Left renal cortex interstitium (tissue), 4 donors: ENCODE measurements around the gene FRMD6. TPM values are rescaled to one million over a fixed set of nuclear protein-coding genes. Genes with fewer than 3 reads are reported as not detected.

Experiments used
- DNase-seq, 4 donors: peaks; one replicate each; pipeline ENCODE4 v3.0.0-alpha.2; 2013; ENCODE audit warnings: low read depth in 4 of 4, low spot score in 2 of 4, missing footprints in 1 of 4
- polyA plus RNA-seq, 4 donors: library from polyadenylated mRNA; unstranded; fragments of 120-200 nt; gene quantifications; one replicate each; pipeline ENCODE4 v1.2.1, GENCODE V29; 2013; ENCODE audit not compliant: insufficient read length in 4 of 4

Gene FRMD6
- 10 to 100 TPM; 17.9 to 21.3 (median 19.6) TPM for polyA plus RNA-seq

- peak; percentile 75 to 87 (median 80) for DNase-seq
Measured at GRCh38 chr14:51651388-51652167, at the start of gene FRMD6. Gene FRMD6, plus strand, starts transcription at chr14:51651910. Its CDS starts 37,927 bp downstream, at chr14:51689837.

- DNase-seq, result no peak
Measured at GRCh38 chr14:51602310-51602709, 49.4 kb upstream of the FRMD6 start.

GRCh38 chr14:51603495-51603894 is 48.2 kb upstream of the FRMD6 start:
- no peak for DNase-seq

- DNase-seq, result no peak
Measured at GRCh38 chr14:51604073-51604472, 47.6 kb upstream of the FRMD6 start.

- DNase-seq, result no peak
Measured at GRCh38 chr14:51605575-51605974, 46.1 kb upstream of the FRMD6 start.

GRCh38 chr14:51607711-51608110 is 44.0 kb upstream of the FRMD6 start:
- no peak for DNase-seq

- no peak for DNase-seq
Measured at GRCh38 chr14:51609251-51609954, 42.3 kb upstream of the FRMD6 start.

- DNase-seq, result no peak
Measured at GRCh38 chr14:51609955-51610283, 41.8 kb upstream of the FRMD6 start.

- no peak for DNase-seq
Measured at GRCh38 chr14:51610771-51611170, 40.9 kb upstream of the FRMD6 start.

- DNase-seq, result no peak
Measured at GRCh38 chr14:51612449-51612848, 39.3 kb upstream of the FRMD6 start.

- DNase-seq, result no peak
Measured at GRCh38 chr14:51613416-51613815, 38.3 kb upstream of the FRMD6 start.

GRCh38 chr14:51614707-51615106 is 37.0 kb upstream of the FRMD6 start:
- no peak for DNase-seq

GRCh38 chr14:51616256-51616655 is 35.5 kb upstream of the FRMD6 start:
- DNase-seq, result no peak

- DNase-seq, result no peak
Measured at GRCh38 chr14:51616724-51617409, 34.8 kb upstream of the FRMD6 start.

- DNase-seq, result no peak
Measured at GRCh38 chr14:51619561-51619960, 32.1 kb upstream of the FRMD6 start.

- DNase-seq, result no peak
Measured at GRCh38 chr14:51620056-51620455, 31.7 kb upstream of the FRMD6 start.

GRCh38 chr14:51621654-51622053 is 30.1 kb upstream of the FRMD6 start:
- no peak for DNase-seq

- DNase-seq, result no peak
Measured at GRCh38 chr14:51622376-51622775, 29.3 kb upstream of the FRMD6 start.

- no peak for DNase-seq
Measured at GRCh38 chr14:51624955-51625569, 26.6 kb upstream of the FRMD6 start.

- no peak for DNase-seq
Measured at GRCh38 chr14:51626185-51626584, 25.5 kb upstream of the FRMD6 start.

GRCh38 chr14:51626788-51627187 is 24.9 kb upstream of the FRMD6 start:
- DNase-seq, result no peak
